HCT116 (cell line): ENCODE results near the gene ITGA2B. TPM values are rescaled to one million over a fixed set of nuclear protein-coding genes. Genes with fewer than 3 reads are reported as not detected.

Experiments
- ATAC-seq: fragments of 200-7000 bp; cut with Tn5 transposase; 2 replicates; pipeline ENCODE4 v1.9.1; 2020; ENCODE audit warnings: mild to moderate bottlenecking, moderate library complexity
- BruUV-seq: library from RNA; stranded (reverse); fragments of 400-500 nt; replicated peaks from 2 replicates; lab custom pipeline; 2021; lab: Mats Ljungman, UMichigan
- CTCF ChIA-PET: fragments of 300-600 bp; sonication (Branson Sonifier 250); formaldehyde crosslinking; loops from one replicate; lab custom pipeline; 2021; ENCODE audit warnings: antibody characterized with exemption; lab: Charles Lee
- POLR2A ChIA-PET: fragments of 300-600, 350-600 bp; sonication (Branson Sonifier 250); formaldehyde crosslinking; loops from one replicate; lab custom pipeline; 2021; ENCODE audit warnings: antibody characterized with exemption; lab: Charles Lee
- RAD21 ChIA-PET, 2 experiments: fragments of 300-600 bp; sonication (Branson Sonifier 250); formaldehyde crosslinking; loops; one replicate each; lab custom pipeline; 2023; ENCODE audit warnings: low total read pairs in 2 of 2; ENCODE audit not compliant: uncharacterized antibody in 2 of 2, unreplicated experiment in 2 of 2, low non-redundant PET in 1 of 2; lab: Charles Lee
- DNase-seq: peaks from one replicate; pipeline ENCODE4 v3.0.0-alpha.2; 2010; ENCODE audit warnings: low read depth, low spot score
- H2AFZ ChIP-seq: fragments of 200-600 bp; shearing (Covaris generic), sonication (generic); 2 replicates; pipeline ENCODE4 v1.6.1; 2017; ENCODE audit warnings: low read depth, mixed run types, mixed read lengths, antibody characterized with exemption, low read length; ENCODE audit not compliant: poor library complexity, severe bottlenecking
- H3K27ac ChIP-seq: 2 replicates; pipeline ENCODE4 v1.5.1; 2012; ENCODE audit warnings: low read depth, low read length
- H3K27me3 ChIP-seq: fragments of 200-600 bp; sonication (generic); 2 replicates; pipeline ENCODE4 v1.6.1; 2016; ENCODE audit warnings: mixed run types, low read length, mixed read lengths; ENCODE audit not compliant: insufficient read depth
- H3K36me3 ChIP-seq, 2 experiments: fragments of 200-500 bp in 1 of 2; fragments of 200-600 bp in 1 of 2; sonication (Bioruptor generic) in 1 of 2; sonication (generic) in 1 of 2; 2 replicates each; pipeline versions ENCODE4 v1.5.1 to v1.6.1; 2014 to 2016; ENCODE audit warnings: low read length in 2 of 2, inconsistent platforms in 1 of 2, mixed read lengths in 1 of 2, mixed run types in 1 of 2; ENCODE audit not compliant: insufficient read depth in 2 of 2, control insufficient read depth in 1 of 2
- H3K4me1 ChIP-seq, 2 experiments: fragments of 200-600 bp in 1 of 2; sonication (generic) in 1 of 2; 2 replicates each; pipeline versions ENCODE4 v1.5.1 to v1.6.1; 2012 to 2017; ENCODE audit warnings: low read length in 2 of 2, inconsistent platforms in 1 of 2, mild to moderate bottlenecking in 1 of 2, mixed read lengths in 1 of 2, mixed run types in 1 of 2, moderate library complexity in 1 of 2; ENCODE audit not compliant: insufficient read depth in 2 of 2, control insufficient read depth in 1 of 2
- H3K4me2 ChIP-seq: fragments of 200-600 bp; sonication (generic); 2 replicates; pipeline ENCODE4 v1.6.1; 2017; ENCODE audit warnings: mixed run types, low read length, mixed read lengths
- H3K4me3 ChIP-seq, 2 experiments: fragments of 200-600 bp in 1 of 2; sonication (generic) in 1 of 2; replicated peaks in 1 of 2; 2 replicates each; pipeline ENCODE4 v1.5.1; 2011 to 2016; ENCODE audit warnings: low read length in 2 of 2, control low read depth in 1 of 2, low read depth in 1 of 2, mild to moderate bottlenecking in 1 of 2, mixed read lengths in 1 of 2, mixed run types in 1 of 2
- H3K79me2 ChIP-seq: fragments of 200-600 bp; sonication (generic); 2 replicates; pipeline ENCODE4 v1.6.1; 2017; ENCODE audit warnings: mild to moderate bottlenecking, mixed run types, low read length, moderate library complexity, mixed read lengths; ENCODE audit not compliant: insufficient read depth
- H3K9ac ChIP-seq: fragments of 200-600 bp; sonication (generic); 2 replicates; pipeline ENCODE4 v1.6.1; 2016; ENCODE audit warnings: low read length, mixed read lengths
- H3K9me2 ChIP-seq: fragments of 200-600 bp; sonication (generic), shearing (Covaris generic); 2 replicates; pipeline ENCODE4 v1.6.1; 2017; ENCODE audit warnings: mixed run types, mild to moderate bottlenecking, moderate library complexity; ENCODE audit not compliant: insufficient read depth
- H3K9me3 ChIP-seq, 2 experiments: fragments of 200-500 bp in 1 of 2; fragments of 200-600 bp in 1 of 2; sonication (Bioruptor generic) in 1 of 2; sonication (generic) in 1 of 2; 2 replicates each; pipeline ENCODE4 v1.6.1; 2014 to 2017; ENCODE audit warnings: low read length in 2 of 2, mixed read lengths in 2 of 2, inconsistent platforms in 1 of 2, low read depth in 1 of 2, mild to moderate bottlenecking in 1 of 2, mixed run types in 1 of 2, moderate library complexity in 1 of 2; ENCODE audit not compliant: control insufficient read depth in 1 of 2, insufficient read depth in 1 of 2
- H4K20me1 ChIP-seq: fragments of 200-600 bp; sonication (generic), shearing (Covaris generic); 2 replicates; pipeline ENCODE4 v1.6.1; 2017; ENCODE audit warnings: mixed run types, mild to moderate bottlenecking, moderate library complexity; ENCODE audit not compliant: insufficient read depth
- CEBPB ChIP-seq: IDR thresholded peaks from 2 replicates; pipeline ENCODE4 v1.6.1; 2012; ENCODE audit warnings: low read depth
- EZH2phosphoT487 ChIP-seq: fragments of 200-600 bp; IDR thresholded peaks from 2 replicates; pipeline ENCODE4 v1.6.1; 2018; ENCODE audit warnings: antibody characterized with exemption, borderline replicate concordance
- RAD21 ChIP-seq: IDR thresholded peaks from 2 replicates; pipeline ENCODE4 v1.6.1; 2012; ENCODE audit warnings: low read depth, mild to moderate bottlenecking
- intact Hi-C: fragments of 100-400 bp; cut with micrococcal nuclease; formaldehyde crosslinking; loops from 2 replicates; pipeline ENCODE4 v1.10.0; 2022
- total RNA-seq: library from RNA; stranded (reverse); gene quantifications from one replicate; pipeline ENCODE4 v1.2.1, GENCODE V29; 2021; ENCODE audit not compliant: unreplicated experiment
- TF ChIP-seq, protein P1 (sequence below): IDR thresholded peaks from 2 replicates; pipeline ENCODE4 v1.6.1; 2011; ENCODE audit warnings: mild to moderate bottlenecking, low read length, moderate library complexity; ENCODE audit not compliant: insufficient replicate concordance; ENCODE audit errors: extremely low read depth
- TF ChIP-seq, protein P2 (sequence below), 3 experiments: fragments of 200-600 bp in 1 of 3; sonication (generic) in 1 of 3; IDR thresholded peaks in 2 of 3; conservative IDR thresholded peaks in 1 of 3; 2 replicates each; pipeline ENCODE4 v1.5.1; 2012 to 2017; ENCODE audit warnings: low read depth in 2 of 3, low read length in 2 of 3, antibody characterized with exemption in 1 of 3, borderline replicate concordance in 1 of 3, control low read depth in 1 of 3, mild to moderate bottlenecking in 1 of 3, mixed read lengths in 1 of 3, mixed run types in 1 of 3, moderate library complexity in 1 of 3; ENCODE audit not compliant: insufficient read depth in 1 of 3

Gene ITGA2B
- total RNA-seq, 1 experiment from 2014 or later = 7.6 TPM

DNA sequence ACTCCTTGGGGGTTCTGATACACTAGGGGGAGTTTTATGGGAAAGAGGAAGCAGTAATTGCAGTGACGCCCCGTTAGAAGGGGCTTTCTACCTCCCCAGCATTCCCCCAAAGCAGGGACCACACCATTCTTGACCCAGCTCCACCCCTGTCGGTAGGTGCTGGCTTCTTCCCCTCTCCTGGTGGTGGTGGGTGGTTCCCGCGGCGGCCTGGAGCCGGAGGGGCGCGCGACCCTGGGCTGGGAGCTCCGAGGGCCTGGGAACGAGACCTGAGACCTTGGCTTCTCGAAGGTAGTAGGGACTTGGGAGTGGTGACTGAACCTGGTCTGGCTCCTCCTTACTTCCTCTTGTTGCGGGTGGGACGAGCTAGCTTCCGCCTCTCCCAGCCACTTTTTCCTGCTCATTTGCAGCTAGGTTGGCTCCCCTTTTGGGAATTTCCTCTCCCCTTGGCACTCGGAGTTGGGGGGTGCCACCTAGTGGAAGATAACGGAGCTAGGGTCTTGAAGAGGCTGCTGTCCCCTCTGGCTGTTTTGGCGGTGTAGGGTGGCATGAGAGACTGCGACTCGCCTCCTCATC is 43.9 kb downstream of the ITGA2B start:
- no peaks in the 10 kb centered on the region; a peak in 1 of 4 replicates for H3K36me3 ChIP-seq
- H3K9me2 ChIP-seq = no peaks in the 10 kb centered on the region
- no peak overlapping the region for H2AFZ ChIP-seq
- ATAC-seq = peak; percentile 53
- ChIA-PET CTCF (interaction anchor here (0.9 to 3.3 kb wide), 15 partner anchors 13 to 402 kb away, joined by 3 to 19 read pairs (median 6); partner anchors contain the start of genes FAM171A2, SLC25A39 and TMUB2), RAD21 (interaction anchor here in 1 of 2 experiments (0.6 kb wide), 1 partner anchor 262 kb away, joined by 4 read pairs; no protein-coding TSS in a partner anchor), POLR2A (interaction anchor here (0.6 to 1.7 kb wide), 12 partner anchors 12 to 818 kb away, joined by 3 to 7 read pairs (median 4); partner anchors contain the start of genes SLC25A39 and TMUB2)
- TSS peak; percentile 77 for BruUV-seq
- peak overlapping the region; percentile 71 for H3K9ac ChIP-seq
- peak; percentile 57 for DNase-seq
- no peaks in the 10 kb centered on the region for H4K20me1 ChIP-seq
- TF ChIP-seq CEBPB = no peak
- no peak for TF ChIP-seq EZH2phosphoT487
- TF ChIP-seq, protein P1, sequence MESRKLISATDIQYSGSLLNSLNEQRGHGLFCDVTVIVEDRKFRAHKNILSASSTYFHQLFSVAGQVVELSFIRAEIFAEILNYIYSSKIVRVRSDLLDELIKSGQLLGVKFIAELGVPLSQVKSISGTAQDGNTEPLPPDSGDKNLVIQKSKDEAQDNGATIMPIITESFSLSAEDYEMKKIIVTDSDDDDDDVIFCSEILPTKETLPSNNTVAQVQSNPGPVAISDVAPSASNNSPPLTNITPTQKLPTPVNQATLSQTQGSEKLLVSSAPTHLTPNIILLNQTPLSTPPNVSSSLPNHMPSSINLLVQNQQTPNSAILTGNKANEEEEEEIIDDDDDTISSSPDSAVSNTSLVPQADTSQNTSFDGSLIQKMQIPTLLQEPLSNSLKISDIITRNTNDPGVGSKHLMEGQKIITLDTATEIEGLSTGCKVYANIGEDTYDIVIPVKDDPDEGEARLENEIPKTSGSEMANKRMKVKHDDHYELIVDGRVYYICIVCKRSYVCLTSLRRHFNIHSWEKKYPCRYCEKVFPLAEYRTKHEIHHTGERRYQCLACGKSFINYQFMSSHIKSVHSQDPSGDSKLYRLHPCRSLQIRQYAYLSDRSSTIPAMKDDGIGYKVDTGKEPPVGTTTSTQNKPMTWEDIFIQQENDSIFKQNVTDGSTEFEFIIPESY = no peak
- TF ChIP-seq, protein P2, sequence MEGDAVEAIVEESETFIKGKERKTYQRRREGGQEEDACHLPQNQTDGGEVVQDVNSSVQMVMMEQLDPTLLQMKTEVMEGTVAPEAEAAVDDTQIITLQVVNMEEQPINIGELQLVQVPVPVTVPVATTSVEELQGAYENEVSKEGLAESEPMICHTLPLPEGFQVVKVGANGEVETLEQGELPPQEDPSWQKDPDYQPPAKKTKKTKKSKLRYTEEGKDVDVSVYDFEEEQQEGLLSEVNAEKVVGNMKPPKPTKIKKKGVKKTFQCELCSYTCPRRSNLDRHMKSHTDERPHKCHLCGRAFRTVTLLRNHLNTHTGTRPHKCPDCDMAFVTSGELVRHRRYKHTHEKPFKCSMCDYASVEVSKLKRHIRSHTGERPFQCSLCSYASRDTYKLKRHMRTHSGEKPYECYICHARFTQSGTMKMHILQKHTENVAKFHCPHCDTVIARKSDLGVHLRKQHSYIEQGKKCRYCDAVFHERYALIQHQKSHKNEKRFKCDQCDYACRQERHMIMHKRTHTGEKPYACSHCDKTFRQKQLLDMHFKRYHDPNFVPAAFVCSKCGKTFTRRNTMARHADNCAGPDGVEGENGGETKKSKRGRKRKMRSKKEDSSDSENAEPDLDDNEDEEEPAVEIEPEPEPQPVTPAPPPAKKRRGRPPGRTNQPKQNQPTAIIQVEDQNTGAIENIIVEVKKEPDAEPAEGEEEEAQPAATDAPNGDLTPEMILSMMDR (IDR thresholded peaks at IDR 0.05 in 2 of 3, conservative IDR thresholded peaks at IDR 0.05 in 1 of 3; ENCODE audit: borderline replicate concordance in 1 of 3, insufficient read depth in 1 of 3, low read depth in 2 of 3, low read length in 2 of 3) = peak; percentile 56 to 78 (median 60)
- TF ChIP-seq RAD21 = peak; percentile 81
- H3K4me3 ChIP-seq = peak overlapping the region; percentile 74 to 97
- H3K9me3 ChIP-seq = no peaks in the 10 kb centered on the region
- no peaks in the 10 kb centered on the region for H3K79me2 ChIP-seq
- H3K27ac ChIP-seq = peak overlapping the region; percentile 67
- H3K4me1 ChIP-seq = peaks cover 4 to 18% of the 10 kb centered on the region in 2 experiments; a peak in 3 of 4 replicates
- intact Hi-C loops = no loop called here
- H3K27me3 ChIP-seq = no peaks in the 10 kb centered on the region
- peak overlapping the region; percentile 90 for H3K4me2 ChIP-seq
